Gastroesophageal sphincter (tissue), 4 donors: ENCODE data around the gene DNAAF1. TPM values are rescaled to one million over a fixed set of nuclear protein-coding genes. Genes with fewer than 3 reads are reported as not detected.

Experiments used
- ATAC-seq: fragments of 150-250 bp; one replicate; pipeline ENCODE4 v1.9.1; 2016; ENCODE audit warnings: mild to moderate bottlenecking, moderate library complexity
- H3K27ac ChIP-seq, 4 donors: fragments of 200-600 bp; sonication (generic) in 3 of 4; 1 replicate in 3 of 4; 2 replicates in 1 of 4; pipeline ENCODE4 v1.5.1; 2016 to 2019
- H3K27me3 ChIP-seq: fragments of 200-600 bp; sonication (generic); one replicate; pipeline ENCODE4 v1.5.1; 2019
- H3K36me3 ChIP-seq, 2 donors: fragments of 200-600 bp; sonication (generic); one replicate each; pipeline ENCODE4 v1.5.1; 2019; ENCODE audit warnings: control low read depth in 1 of 2
- H3K4me1 ChIP-seq, 3 donors: fragments of 200-600 bp; sonication (generic); 1 replicate in 2 of 3; 2 replicates in 1 of 3; pipeline ENCODE4 v1.5.1; 2016 to 2019; ENCODE audit warnings: control low read depth in 2 of 3
- H3K4me3 ChIP-seq, 2 donors: fragments of 200-600 bp; sonication (generic); one replicate each; pipeline ENCODE4 v1.5.1; 2019; ENCODE audit warnings: mild to moderate bottlenecking in 1 of 2, moderate library complexity in 1 of 2
- H3K9me3 ChIP-seq, 3 donors: fragments of 200-600 bp; sonication (generic); one replicate each; pipeline ENCODE4 v1.5.1; 2017 to 2019; ENCODE audit warnings: control low read depth in 2 of 3
- EP300 ChIP-seq: sonication (generic); formaldehyde crosslinking; IDR thresholded peaks from one replicate; pipeline ENCODE4 v1.6.1; 2017; ENCODE audit warnings: antibody characterized with exemption, mild to moderate bottlenecking
- POLR2A ChIP-seq, 2 donors: fragments of 450-650 bp; IDR thresholded peaks; one replicate each; pipeline ENCODE4 v1.6.1; 2017; ENCODE audit warnings: antibody characterized with exemption in 2 of 2, mild to moderate bottlenecking in 2 of 2, moderate library complexity in 1 of 2
- POLR2AphosphoS5 ChIP-seq: sonication (generic); formaldehyde crosslinking; IDR thresholded peaks from one replicate; pipeline ENCODE4 v1.6.1; 2017; ENCODE audit warnings: antibody characterized with exemption
- WGBS, 2 donors: methylation state at CpG; one replicate each; pipeline ENCODE4 v1.1.5; 2018; ENCODE audit warnings: low coverage in 1 of 2; 5-methylcytosine and 5-hydroxymethylcytosine counted together
- total RNA-seq, 4 donors: library from RNA; depleted of rRNA; stranded (reverse); fragments of >200 nt; gene quantifications; one replicate each; pipeline ENCODE4 v1.1.0, GENCODE V29; 2016
- TF ChIP-seq, protein P1 (sequence below), 4 experiments: fragments of 200-600 bp in 2 of 4; fragments of 450-650 bp in 2 of 4; sonication (generic) in 1 of 4; IDR thresholded peaks; one replicate each; pipeline ENCODE4 v1.5.1; 2017 to 2019; ENCODE audit warnings: antibody characterized with exemption in 4 of 4, mild to moderate bottlenecking in 2 of 4, moderate library complexity in 2 of 4

The DNAAF1 gene
- total RNA-seq, 4 donors from 2014 or later, result 0.27 TPM; not detected in 3

DNA sequence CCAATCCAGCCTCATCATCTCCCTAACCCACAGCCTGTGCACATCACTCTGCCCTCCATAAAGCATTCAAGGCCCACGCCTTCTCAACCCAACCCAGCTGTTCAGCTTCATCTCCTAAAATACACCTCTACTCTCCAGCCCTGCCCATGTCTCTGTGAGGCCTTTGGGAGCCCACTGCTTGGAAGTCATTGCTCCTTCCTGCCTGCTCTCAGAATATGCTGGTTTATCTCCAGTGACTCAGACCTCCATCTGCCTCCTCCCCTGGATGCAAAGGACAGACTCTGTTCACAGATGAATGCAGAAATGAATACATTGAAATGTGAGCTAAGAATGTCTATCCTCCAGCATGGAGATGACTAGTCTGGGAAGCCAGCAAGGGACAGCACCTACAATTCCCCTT, 75.7 kb downstream of the DNAAF1 start:
- TF ChIP-seq EP300 (no peak), POLR2A (IDR thresholded peaks at IDR 0.05) (no peak), POLR2AphosphoS5 (no peak)
- TF ChIP-seq, protein P1, sequence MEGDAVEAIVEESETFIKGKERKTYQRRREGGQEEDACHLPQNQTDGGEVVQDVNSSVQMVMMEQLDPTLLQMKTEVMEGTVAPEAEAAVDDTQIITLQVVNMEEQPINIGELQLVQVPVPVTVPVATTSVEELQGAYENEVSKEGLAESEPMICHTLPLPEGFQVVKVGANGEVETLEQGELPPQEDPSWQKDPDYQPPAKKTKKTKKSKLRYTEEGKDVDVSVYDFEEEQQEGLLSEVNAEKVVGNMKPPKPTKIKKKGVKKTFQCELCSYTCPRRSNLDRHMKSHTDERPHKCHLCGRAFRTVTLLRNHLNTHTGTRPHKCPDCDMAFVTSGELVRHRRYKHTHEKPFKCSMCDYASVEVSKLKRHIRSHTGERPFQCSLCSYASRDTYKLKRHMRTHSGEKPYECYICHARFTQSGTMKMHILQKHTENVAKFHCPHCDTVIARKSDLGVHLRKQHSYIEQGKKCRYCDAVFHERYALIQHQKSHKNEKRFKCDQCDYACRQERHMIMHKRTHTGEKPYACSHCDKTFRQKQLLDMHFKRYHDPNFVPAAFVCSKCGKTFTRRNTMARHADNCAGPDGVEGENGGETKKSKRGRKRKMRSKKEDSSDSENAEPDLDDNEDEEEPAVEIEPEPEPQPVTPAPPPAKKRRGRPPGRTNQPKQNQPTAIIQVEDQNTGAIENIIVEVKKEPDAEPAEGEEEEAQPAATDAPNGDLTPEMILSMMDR (IDR thresholded peaks at IDR 0.05), result no peak
- no peak overlapping the region for H3K4me3 ChIP-seq
- WGBS, 2 donors, result 83 to 100% methylated on average over 1 of the region's 1 CpG
- no peaks in the 10 kb centered on the region for H3K36me3 ChIP-seq
- no peaks in the 10 kb centered on the region for H3K27me3 ChIP-seq
- H3K27ac ChIP-seq, result no peak overlapping the region
- ATAC-seq, result no peak
- H3K4me1 ChIP-seq, result no peaks in the 10 kb centered on the region
- H3K9me3 ChIP-seq, result no peaks in the 10 kb centered on the region

DNA sequence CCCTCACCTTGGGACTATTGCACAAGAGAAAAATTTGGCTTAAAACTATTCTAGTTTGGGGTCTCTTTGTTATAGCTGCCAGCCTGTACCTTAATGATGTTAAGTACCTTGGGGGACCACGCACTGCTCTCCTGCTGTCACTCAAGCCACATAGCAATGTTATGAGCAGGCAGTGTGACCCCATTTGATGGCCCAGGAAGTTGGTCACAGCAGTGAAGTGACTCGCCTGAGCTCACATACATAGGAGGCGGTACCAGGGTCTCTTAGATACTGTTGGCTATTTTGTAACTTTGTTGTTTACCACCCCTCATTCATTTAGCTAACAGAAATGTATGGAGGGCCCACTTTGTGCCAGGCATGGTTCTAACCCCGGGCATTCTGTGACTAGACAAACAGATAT, 78.3 kb downstream of the DNAAF1 start:
- H3K27ac ChIP-seq, result no peak overlapping the region
- H3K27me3 ChIP-seq, result no peaks in the 10 kb centered on the region
- H3K4me3 ChIP-seq, result no peak overlapping the region
- no peaks in the 10 kb centered on the region for H3K9me3 ChIP-seq
- TF ChIP-seq POLR2A (IDR thresholded peaks at IDR 0.05) (no peak), EP300 (no peak), POLR2AphosphoS5 (no peak)
- TF ChIP-seq, protein P1 (IDR thresholded peaks at IDR 0.05), result no peak
- no peaks in the 10 kb centered on the region for H3K36me3 ChIP-seq
- no peak for ATAC-seq
- peaks cover 0 to 9% (median 8%) of the 10 kb centered on the region in 3 donors for H3K4me1 ChIP-seq
- 91% methylated on average over 4 of the region's 4 CpGs; no CpG with 5 or more reads in 1 of the 2 donors for WGBS, 2 donors

DNA sequence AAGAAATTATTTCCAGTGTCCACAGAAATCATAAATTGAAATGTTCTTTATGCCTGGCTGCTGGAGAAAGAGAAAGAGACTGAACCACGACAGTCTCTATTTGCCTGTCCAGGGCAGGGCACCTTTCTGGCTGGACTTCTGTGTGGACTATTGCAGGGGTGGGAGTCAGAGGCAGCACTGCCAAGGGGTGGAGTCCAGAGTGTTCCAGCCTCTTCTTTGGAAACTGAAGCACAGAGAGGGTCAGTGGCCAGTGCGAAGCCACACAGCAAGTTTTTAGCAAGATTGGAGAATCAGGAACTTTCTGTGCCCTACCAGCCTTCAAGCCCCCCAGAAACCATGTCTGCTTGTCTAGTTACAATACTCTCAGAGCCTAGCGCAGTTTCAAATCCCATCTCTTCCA, 79.4 kb downstream of the DNAAF1 start:
- no peak for ATAC-seq
- WGBS, 2 donors, result 91 to 95% methylated on average over 2 of the region's 3 CpGs
- H3K27ac ChIP-seq, result no peak overlapping the region
- H3K4me1 ChIP-seq, result peaks cover 0 to 12% (median 8%) of the 10 kb centered on the region in 3 donors
- no peak overlapping the region for H3K4me3 ChIP-seq
- TF ChIP-seq, protein P1 (IDR thresholded peaks at IDR 0.05), result no peak
- TF ChIP-seq POLR2AphosphoS5, result no peak
- no peak for TF ChIP-seq EP300
- no peak for TF ChIP-seq POLR2A (IDR thresholded peaks at IDR 0.05)
- no peaks in the 10 kb centered on the region for H3K36me3 ChIP-seq
- no peaks in the 10 kb centered on the region for H3K27me3 ChIP-seq
- H3K9me3 ChIP-seq, result no peaks in the 10 kb centered on the region

DNA sequence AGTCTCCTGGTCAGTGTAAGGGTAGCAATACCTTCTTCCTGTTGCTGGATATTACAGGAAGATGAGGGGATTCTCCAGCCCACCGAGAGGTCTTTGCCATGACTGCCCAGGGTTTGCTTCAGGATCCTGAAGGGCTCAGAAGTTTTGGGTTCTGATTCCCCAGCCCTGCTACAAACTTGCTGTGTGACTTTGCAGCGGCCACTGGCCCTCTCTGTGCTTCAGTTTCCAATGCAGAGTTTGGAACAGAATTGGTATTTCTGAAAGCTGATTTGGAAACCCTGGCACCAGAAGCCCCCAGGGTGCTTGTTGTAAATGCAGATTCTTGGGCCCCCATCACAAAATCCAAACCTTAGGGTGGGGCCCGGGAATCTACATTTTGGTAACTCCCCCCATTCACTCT, 80.0 kb downstream of the DNAAF1 start:
- no peaks in the 10 kb centered on the region for H3K27me3 ChIP-seq
- H3K4me3 ChIP-seq, result no peak overlapping the region
- H3K27ac ChIP-seq, result no peak overlapping the region
- TF ChIP-seq, protein P1 (IDR thresholded peaks at IDR 0.05), result no peak
- no peak for TF ChIP-seq POLR2AphosphoS5
- no peak for TF ChIP-seq EP300
- TF ChIP-seq POLR2A (IDR thresholded peaks at IDR 0.05), result no peak
- peaks cover 0 to 12% (median 8%) of the 10 kb centered on the region in 3 donors for H3K4me1 ChIP-seq
- ATAC-seq, result no peak
- 100% methylated on average over 1 of the region's 3 CpGs; no CpG with 5 or more reads in 1 of the 2 donors for WGBS, 2 donors
- H3K9me3 ChIP-seq, result no peaks in the 10 kb centered on the region
- no peaks in the 10 kb centered on the region for H3K36me3 ChIP-seq

DNA sequence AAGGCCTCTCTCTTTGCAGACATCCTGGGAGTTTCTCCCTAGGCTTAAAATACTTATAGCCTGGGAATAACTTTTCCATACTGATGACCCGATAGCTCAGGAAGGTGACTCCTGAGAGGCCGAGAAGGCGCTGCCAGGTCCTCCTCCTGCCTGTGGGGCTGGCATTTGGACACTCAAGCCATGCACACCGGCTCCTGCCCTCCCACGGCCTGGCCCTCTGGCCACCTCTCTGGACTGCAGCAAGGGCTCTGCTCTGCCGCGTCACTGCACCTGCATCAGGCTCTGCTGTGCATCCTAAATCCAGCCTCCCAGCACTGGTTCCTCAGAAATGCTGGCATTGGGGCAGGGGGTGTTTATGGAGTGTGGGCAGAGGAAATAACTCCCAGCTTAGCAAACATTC, 80.5 kb downstream of the DNAAF1 start:
- no peaks in the 10 kb centered on the region for H3K36me3 ChIP-seq
- ATAC-seq, result no peak
- 48 to 92% methylated on average over 2 to 3 of the region's 7 CpGs for WGBS, 2 donors
- TF ChIP-seq POLR2A (IDR thresholded peaks at IDR 0.05) (no peak), POLR2AphosphoS5 (no peak), EP300 (no peak)
- TF ChIP-seq, protein P1 (IDR thresholded peaks at IDR 0.05), result no peak
- H3K27ac ChIP-seq, result no peak overlapping the region
- no peaks in the 10 kb centered on the region for H3K27me3 ChIP-seq
- no peak overlapping the region for H3K4me3 ChIP-seq
- peaks cover 0 to 12% (median 8%) of the 10 kb centered on the region in 3 donors for H3K4me1 ChIP-seq
- no peaks in the 10 kb centered on the region for H3K9me3 ChIP-seq
